NOMO-1 (cell line): ENCODE measurements around the gene STX10.
A peak's percentile ranks its signal among the peaks of the same experiment; 100 is the strongest.

ENCODE experiments used
- DNase-seq, 2 experiments: peaks; one replicate each; lab custom pipeline; 2025; ENCODE audit not compliant: unreplicated experiment in 2 of 2; lab: John Stamatoyannopoulos, UW

Gene STX10

DNA sequence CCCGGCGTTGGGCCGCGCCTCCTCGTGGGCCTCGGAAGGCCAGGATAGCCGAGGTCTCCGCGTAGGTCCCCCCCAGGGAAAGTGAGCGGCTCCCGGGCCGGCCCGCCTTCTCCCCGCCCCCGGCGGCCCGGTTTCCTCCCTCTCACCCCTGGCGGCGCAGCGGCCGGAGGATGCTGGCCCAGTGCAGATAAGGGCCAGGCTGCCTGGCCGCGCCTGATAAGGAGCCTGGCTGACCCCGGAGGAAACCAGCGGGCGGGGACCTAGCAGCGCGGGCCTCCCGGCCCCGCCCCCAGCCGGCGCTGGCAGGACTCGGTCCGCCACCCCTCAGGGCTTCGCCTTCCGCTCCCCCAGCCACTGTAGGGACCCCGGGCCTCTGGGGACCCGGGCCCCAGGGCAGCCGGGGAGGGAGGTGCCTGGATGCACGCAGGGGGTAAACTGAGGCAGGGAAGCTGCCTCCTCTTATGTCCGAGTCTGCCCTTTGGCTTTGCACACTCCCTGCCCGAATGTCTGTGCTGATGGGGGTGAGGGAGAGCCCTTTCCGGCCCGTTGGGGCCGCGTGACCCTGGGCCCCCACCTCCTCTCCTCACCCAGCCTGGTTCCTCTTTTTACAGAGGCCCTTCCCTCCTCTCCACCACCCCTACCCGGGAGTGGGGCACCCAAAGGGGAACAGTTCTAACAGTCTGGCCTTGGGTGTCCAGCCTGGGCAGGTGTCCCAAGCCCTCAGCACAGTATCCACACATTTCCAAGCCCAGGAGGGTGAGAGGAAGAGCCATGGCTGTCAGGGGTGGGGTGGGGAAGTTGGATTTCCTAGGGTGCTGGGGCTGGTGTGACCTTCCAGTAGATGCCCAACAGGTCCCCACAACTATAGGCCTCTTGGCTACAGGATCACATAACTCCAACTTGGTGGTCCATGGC, 47.3 kb downstream of the STX10 start, which contains the start of gene LYL1:
LYL1 (minus strand) TSS at position 193 of the 915 bp plus-strand sequence. CDS start 1,687 bp downstream, outside the sequence.
- DNase-seq, result peak; percentile 93 to 96

DNA sequence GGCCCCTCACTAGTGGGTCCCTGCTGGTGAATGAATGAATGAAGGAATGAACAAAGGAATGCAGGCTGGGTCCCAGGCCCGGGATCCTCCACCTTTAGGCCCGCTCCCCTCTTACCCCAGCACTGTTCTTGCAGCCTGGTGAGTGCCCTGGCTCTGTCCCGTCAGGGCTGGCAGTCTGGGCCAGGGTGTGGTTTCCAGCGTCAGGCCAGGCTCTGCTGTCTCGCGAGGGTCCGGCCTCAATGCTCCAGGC, 47.8 kb downstream of the STX10 start:
- DNase-seq, result peak in 1 of 2 experiments; percentile 68

DNA sequence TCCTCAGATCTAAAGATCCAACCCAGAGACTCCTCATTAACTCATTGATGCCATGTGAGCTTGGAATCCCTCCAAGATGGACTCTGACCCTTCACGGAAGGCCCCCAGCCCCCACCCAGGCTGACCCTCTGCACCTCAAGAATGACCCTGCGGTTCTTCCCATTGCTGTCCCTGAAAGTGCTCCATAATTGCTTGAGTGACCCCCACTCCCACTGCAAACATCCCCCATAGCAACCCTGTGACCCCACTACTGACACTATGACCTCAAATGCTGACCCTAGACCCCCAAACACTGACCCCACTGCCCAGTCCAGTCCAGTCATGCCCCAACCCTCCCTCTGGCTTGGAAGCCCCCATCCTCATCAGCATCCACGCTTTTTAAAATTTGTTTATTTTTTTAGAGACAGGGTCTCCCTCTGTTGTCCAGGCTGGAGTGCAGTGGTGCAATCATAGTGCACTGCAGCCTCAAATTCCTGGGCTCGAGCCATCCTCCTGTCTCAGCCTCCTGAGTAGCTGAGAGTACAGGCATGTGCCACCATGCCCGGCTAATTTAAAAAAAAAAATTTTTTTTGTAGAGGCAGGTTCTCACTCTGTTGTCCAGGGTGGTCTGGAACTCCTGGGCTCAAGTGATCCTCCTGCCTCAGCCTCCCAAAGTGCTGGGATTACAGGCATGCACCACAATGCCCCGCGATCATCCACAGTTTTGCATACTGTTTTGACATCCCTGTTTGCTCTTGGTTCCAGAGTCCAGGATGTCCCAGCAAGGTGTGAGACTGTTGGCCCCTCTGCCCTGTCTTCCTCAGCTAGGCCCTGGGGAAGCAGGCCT, 48.4 kb downstream of the STX10 start:
- DNase-seq, result no peak

DNA sequence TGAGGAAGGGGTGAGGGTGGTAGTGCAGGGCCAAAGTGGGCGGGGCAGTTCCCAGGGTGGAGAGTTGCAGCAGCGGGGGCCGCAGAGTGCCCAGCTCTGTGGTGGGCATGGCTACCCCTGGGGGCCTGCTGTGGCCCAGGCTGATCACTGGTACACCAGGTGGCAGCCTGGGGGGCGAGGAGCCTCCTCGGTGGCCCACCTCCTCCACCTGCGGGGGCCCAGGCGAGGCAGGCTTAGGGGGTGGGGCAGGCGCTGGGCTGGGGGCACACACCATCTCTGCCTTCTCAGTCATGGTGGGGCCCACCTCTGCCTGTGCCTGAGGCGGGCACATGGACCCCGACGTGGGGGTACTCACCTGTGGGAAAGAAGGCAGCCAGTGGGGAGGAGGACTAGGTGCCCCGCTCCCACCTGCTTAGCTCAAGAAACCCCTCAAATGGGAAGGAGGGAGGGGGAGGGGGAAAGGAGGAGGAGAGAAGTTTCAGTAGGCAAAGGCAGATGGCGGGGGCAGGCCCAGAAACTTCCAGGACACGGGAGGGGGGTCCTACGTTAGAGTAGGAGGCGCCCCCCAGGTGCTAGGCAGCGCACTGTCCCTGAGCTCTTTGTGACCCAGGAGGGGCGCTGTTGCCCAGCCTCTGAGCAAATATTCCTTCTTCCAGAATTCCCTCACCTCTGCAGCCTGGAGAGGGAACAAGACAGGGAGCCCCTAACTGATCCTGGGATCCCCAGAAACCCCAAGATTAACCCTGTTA, 49.2 kb downstream of the STX10 start:
- DNase-seq, result no peak

DNA sequence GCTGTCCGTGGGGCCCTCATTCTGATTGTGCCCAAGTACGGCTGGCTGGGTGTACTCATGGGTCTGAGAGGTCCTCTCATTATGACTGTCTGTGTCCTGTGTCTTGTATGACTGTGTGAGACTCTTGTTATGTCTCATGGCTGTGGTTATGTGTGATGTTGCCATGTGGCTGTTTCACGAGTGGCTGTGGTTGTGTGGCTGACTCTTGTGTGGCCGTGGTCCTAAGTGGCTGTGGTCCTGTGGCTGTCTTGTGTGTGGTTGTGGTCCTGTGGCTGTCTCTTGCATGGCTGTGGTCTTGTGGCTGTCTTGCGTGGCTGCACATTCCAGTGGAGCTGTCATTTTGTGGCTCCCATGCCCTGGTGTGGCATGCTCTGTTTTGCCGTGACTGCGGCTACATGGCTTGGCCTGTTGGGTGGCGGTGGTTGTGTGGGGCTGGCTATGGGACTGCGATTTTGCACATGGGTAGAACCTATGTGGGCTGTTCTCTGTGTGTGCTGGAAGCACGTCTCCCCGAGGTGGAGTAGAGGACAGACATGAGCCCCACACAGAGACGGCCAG, 50.1 kb downstream of the STX10 start:
- DNase-seq, result peak in 1 of 2 experiments; percentile 26

DNA sequence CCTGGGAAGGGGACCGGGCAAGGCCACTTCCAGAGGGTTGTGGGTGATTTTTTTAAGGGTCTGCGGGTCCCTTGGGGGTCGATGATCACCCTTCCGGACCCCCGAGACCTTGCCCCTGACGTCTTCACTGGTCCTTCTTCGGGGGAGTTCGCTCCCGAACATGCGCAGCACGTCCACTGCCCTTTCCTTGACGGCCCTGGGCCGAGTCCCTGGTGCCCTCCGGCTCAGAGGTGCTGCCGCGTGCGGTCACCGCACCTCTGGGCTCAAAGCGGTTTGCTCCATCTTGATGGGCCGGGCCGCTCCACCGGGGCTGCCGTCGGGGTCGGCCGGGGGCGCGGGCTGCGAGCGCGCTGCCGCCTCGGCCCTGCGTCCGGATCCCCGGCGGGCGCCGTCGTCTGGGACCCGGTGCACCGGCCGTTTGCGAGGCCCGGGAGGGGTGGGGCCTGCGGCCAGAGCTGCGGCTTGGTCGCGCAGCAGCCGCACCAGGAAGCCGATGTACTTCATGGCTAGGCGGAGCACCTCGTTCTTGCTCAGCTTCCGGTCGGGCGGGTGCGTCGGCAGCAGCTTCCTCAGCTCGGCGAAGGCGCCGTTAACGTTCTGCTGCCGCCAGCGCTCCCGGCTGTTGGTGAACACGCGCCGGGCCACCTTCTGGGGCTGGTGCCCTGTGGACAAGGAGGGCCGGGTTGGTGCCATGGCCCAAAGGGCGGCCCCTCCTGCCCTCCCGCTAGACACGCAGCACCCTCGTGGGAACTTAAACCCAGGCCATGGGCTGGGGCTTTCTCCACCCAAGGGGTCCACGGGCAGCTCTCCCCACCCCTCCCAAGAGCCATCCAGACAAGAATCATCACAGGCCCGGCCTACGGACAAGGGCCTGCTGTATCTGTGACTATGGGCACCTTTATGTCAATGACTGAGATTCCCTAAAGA, 50.8 kb downstream of the STX10 start:
- peak; percentile 86 to 96 for DNase-seq

DNA sequence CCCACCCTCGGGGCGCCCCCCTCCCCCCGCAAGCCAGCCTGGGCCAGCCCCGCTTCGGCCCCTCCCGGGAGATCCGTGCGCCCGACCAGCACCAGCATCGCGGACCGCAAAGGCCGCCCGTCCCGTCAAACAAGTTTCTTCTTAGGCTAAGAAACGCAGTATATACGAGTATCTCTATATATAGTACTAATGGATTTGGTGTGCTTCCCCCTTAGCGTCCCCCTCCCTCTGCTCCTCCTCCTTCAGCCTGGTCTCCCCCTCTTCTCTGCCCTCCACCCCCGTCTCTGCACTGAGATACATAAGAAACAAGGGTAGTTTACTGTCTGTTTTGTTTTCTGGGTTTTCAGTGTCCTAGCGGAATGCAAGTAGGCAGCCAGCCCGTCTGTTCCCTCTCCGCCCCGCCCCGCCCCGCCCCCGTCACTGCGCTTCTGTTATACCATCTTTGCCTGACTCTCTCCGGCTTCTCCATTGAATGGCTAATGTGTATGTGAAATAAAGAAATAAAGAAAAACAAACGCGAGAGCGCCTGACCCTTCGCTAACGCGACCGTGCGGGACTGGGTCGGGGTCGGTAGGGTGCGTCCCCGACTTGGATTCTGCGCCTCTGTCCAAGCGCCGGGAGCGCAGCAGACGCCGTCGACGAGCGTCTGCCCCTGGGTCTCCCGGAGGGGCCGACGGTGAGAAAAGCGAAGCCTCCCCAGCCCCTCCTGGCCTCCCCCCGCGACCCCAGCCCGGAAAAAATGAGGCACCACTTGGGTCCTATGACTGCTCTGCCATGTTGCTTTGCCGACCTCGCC, 51.7 kb downstream of the STX10 start:
- DNase-seq, result peak; percentile 58 to 70

DNA sequence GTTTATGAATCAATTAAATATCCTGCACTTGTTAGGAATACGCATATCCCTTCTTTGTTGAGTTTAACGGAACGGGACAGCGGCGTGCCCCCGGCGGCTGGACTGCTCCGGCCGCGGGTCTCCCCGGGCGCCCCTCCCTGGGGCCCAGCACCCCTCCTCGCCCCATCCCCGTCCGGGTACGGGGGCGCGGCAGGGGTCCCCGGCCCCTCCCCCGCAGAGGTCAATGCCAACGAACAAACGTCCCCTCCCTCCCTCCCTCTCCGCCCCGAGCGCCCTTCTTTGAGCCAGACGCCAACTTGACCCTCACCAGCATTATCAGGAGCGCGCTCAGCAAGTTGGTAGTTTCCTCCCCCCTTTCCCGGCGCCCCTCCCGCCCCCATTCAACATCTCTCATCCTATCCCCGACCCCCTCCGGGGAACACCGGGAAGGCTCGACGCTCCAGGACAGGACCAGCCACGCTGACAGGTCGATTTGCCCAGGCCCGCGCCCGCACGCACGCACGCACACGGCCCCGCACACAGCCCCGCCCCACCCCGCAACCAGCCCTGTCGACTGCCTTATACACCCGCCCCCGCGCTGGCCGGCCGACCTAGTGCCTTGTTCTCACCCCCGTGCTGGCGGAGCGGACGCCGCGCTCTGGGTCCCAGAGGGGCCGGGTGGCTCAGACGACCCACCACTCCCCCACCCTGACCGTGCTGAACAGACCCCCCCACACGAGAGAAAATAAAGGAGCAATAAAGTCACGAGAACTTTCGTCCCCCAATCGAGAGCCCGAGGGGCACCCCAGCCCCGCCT, 52.5 kb downstream of the STX10 start:
- DNase-seq, result peak; percentile 42 to 70

DNA sequence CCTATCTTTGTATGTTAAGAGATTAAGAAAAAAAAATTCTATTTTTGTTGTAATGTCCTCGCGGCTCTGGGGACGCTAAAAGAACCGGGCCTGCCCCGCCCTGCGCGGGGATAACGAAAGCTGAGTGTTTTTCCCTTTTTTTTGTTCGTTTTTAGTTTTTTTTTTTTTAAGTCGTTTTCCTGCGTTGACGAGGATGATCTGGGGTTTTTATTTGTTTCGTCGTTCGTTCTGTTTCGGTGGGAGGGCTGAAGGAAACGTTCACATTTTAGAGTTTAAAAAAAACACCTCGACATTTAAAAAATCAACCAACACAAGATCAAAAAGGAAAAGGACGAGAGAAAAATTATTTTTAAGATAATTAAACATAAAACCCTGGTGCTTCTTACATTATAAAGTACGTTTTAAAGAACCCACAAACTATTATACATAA, 53.1 kb downstream of the STX10 start:
- DNase-seq, result peak in 1 of 2 experiments; percentile 33

DNA sequence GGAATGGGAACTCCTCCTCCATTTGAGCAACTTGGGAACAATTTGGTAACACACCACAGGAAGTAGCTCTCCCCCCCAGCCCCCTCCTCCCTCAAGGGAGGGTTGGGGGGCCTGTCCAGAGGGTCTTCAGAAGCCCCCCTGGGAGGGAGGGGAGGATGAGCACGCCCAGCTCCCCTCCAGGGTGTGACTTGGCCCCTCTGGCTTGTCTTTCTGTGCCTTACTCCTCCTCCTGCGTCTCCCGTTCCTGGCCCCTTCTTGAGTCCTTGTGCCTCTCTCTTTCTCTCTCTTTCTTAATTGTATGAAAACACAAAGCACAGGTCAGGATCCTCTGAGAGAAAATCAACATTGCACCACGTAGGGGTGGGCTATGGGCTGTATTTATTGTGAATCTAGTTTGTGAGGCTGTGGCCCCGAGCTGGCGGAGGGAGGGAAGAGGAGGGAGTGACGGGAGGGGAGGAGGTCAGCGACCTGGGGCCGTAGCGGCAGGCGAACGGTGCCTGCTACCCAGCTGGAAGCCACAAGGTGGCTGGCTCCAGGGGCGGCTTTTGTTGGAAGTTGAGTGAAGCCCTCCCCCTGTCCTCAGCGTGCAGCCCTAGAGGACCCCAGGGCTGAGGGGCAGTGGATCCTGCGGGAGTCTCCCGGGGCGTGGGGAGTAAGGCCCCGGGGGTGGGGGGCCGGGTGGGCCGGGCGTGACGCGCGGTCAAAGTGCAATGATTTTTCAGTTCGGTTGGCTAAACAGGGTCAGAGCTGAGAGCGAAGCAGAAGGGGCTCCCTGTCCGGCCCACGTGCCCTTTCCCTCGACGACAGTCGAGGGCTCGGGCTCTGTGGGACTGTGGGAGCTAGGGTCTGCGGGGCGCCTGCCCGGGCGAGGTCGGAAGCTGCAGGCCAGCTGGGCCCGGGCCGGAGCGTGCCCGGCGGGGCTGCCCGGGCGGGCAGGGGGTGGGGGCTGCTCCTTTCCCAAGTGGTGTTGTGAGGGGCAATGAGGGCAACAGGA, 53.9 kb downstream of the STX10 start:
- peak; percentile 57 to 62 for DNase-seq

DNA sequence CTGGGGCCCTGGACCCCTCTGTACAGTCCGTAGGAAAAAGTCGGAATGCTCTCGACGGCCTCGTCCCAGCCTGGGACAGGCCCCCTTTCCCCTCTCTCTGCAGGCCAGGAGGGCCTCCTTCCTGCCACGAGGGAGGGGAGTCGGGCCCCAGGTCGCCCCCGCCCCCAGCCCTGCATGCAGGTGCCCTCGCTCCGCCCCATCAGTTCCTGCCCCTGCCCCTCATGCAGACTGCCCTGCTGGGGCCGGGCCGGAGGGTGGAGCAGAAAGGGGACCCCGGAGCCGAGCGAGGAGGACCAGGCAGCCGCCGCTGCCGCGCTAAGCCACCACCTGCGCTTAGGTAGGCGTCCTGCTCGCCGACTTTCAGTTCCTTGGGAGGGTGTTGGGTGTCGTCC, 54.8 kb downstream of the STX10 start:
- DNase-seq, result no peak

DNA sequence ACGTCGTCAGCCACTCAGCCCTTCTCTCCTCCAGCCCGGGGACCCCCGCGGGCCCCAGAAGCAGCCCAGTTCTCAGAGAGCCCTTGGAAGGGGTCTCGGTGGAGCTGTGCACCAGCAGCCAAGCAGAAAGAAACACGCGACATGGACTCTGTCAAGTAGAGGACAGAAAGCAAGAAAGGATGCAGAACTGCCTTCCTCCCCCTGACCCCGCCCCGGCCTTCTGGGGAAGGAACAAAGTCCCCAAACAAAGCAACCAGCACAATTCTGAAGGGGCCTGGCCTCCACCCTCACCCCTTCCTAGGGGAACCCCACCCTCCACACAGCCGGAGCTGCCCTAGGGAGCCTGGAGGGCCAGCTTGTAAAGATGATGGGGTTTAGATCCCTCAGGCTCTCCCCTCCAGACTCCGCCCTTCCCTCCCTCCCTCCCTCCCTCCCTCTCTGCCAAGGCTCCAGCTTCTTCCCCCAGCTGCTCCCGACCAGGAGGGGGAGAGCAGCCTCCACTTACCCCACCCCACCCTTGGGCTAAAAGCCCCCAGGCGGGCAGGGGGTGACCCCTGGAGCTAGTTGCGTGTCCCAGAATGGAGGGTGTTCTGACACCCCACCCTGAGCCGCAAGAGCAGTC, 55.3 kb downstream of the STX10 start:
- no peak for DNase-seq

DNA sequence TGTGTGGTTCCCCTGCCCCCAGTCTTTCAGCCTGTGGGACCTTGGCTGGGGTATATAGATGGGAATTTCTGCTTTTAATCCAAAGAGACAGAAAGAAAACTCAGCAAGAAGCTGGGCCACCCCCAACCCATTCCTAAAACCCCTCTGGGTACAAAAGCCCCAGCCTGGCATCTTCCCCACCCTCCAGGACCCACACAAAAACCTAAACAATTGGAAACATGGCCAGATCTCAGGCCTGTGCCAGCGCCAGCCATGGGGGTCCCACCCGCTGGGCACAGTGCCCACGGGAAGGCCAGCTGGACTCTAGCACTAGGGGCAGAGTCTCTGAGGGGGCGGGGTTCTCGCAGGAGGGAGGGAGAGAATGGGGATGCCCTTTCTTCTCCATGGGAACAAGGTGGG, 56.1 kb downstream of the STX10 start:
- DNase-seq, result no peak
